ENCODE data around the gene FN1. TPM values are rescaled to one million over a fixed set of nuclear protein-coding genes. Genes with fewer than 3 reads are reported as not detected.

FN1 gene
- total and polyA plus RNA-seq, 11 donors, result 100 to 1,418 (median 343) TPM

DNA sequence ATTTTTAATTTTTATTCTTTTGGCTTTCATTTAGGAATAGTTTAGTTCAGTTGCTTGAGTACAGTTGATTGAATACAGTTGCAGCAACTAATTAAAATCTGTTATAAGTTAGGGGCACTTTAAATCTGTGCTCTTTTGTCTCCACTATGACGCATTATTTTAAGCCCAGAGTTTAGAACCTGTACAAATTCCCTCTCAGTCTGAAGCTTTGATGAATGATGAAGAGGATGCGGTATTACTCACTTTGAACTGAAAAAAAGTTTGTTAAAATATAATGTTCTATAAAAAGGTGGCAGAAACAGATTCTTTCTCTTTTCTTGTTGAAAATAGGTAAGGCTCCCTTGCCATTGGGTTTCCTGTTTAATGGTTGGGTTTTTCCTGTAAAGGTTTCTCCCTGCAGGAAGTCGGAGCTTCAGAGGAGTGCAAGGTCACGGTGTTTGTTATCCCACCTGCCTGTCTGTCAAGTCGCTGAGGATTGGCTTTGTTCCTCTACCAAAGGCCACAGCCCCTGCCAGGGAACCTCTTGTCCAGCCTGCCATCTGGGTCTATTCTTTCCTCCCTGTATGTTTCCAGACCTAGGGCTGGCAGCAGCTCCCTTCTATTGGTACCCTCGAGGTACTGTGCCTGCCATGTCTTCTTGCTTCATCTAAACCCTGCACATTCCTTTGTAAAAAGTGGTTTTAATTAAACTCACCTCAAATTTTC, 43.8 kb upstream of the FN1 start:
- Histone ChIP-seq H3K4me1 (no peaks in the 10 kb centered on the region), H3K27me3 (no peaks in the 10 kb centered on the region), H3K9me3 (no peaks in the 10 kb centered on the region), H3K36me3 (no peaks in the 10 kb centered on the region), H3K4me3 (no peak overlapping the region), H3K27ac (no peak overlapping the region)
- ATAC-seq (no peak), DNase-seq (no peak)
- 71 to 75% (median 72%) methylated on average over 6 of the region's 6 CpGs for WGBS, 4 donors
- no peak for TF ChIP-seq POLR2A (IDR thresholded peaks at IDR 0.05)
- TF ChIP-seq, protein P1, sequence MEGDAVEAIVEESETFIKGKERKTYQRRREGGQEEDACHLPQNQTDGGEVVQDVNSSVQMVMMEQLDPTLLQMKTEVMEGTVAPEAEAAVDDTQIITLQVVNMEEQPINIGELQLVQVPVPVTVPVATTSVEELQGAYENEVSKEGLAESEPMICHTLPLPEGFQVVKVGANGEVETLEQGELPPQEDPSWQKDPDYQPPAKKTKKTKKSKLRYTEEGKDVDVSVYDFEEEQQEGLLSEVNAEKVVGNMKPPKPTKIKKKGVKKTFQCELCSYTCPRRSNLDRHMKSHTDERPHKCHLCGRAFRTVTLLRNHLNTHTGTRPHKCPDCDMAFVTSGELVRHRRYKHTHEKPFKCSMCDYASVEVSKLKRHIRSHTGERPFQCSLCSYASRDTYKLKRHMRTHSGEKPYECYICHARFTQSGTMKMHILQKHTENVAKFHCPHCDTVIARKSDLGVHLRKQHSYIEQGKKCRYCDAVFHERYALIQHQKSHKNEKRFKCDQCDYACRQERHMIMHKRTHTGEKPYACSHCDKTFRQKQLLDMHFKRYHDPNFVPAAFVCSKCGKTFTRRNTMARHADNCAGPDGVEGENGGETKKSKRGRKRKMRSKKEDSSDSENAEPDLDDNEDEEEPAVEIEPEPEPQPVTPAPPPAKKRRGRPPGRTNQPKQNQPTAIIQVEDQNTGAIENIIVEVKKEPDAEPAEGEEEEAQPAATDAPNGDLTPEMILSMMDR (IDR thresholded peaks at IDR 0.05), result no peak
- intact Hi-C loops (cut with DNase I), result no loop called here

DNA sequence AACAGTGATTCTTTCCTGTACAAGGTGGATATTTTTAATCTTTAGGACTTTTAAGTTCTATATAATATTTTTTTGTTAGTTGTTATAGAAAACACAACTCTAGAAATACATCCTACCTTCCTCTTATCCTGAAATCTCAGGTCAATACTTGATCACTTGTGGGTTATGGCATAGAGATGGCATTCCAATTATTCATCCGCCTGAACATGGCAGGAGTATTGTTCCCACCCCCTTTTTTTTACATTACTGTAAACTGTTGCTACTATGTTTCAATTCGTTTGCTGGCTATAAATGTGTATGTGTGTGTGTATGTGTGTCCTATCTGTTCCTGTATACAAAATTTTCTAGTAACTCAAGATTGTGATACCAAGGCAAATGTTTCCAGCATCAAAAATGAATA, 43.3 kb upstream of the FN1 start:
- Histone ChIP-seq H3K27me3 (no peaks in the 10 kb centered on the region), H3K9me3 (no peaks in the 10 kb centered on the region), H3K4me1 (no peaks in the 10 kb centered on the region), H3K4me3 (no peak overlapping the region), H3K36me3 (no peaks in the 10 kb centered on the region), H3K27ac (no peak overlapping the region)
- DNase-seq (no peak), ATAC-seq (no peak)
- 88 to 93% (median 90%) methylated on average over 2 of the region's 2 CpGs for WGBS, 4 donors
- TF ChIP-seq POLR2A (IDR thresholded peaks at IDR 0.05), result no peak
- TF ChIP-seq, protein P1 (IDR thresholded peaks at IDR 0.05), result no peak
- intact Hi-C loops (cut with DNase I), result no loop called here

DNA sequence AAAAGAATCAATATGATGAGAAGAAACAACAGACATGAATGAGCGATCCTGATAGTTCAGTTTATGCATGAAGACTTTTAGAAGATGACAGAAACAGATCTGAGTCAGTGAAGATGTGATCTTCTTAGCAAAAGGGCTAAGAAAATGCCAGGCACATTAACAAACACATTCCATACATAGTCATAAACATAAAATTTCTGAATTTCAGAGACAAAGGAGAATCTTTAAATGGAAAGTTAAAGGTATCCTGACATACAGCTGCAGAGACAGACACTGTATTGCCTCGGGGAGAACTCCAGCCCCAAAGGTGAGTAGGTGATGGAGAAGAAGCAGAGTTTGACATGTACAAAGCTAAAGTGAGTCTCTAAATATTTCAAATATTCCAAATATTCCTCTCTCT, 40.6 kb upstream of the FN1 start:
- Histone ChIP-seq H3K27me3 (no peaks in the 10 kb centered on the region), H3K9me3 (no peaks in the 10 kb centered on the region), H3K36me3 (no peaks in the 10 kb centered on the region), H3K4me1 (no peaks in the 10 kb centered on the region), H3K27ac (no peak overlapping the region), H3K4me3 (no peak overlapping the region)
- ATAC-seq, result no peak
- intact Hi-C loops (cut with DNase I), result no loop called here
- no peak for DNase-seq
- TF ChIP-seq, protein P1 (IDR thresholded peaks at IDR 0.05), result no peak
- 73 to 83% (median 77%) methylated on average over 2 of the region's 2 CpGs for WGBS, 4 donors

DNA sequence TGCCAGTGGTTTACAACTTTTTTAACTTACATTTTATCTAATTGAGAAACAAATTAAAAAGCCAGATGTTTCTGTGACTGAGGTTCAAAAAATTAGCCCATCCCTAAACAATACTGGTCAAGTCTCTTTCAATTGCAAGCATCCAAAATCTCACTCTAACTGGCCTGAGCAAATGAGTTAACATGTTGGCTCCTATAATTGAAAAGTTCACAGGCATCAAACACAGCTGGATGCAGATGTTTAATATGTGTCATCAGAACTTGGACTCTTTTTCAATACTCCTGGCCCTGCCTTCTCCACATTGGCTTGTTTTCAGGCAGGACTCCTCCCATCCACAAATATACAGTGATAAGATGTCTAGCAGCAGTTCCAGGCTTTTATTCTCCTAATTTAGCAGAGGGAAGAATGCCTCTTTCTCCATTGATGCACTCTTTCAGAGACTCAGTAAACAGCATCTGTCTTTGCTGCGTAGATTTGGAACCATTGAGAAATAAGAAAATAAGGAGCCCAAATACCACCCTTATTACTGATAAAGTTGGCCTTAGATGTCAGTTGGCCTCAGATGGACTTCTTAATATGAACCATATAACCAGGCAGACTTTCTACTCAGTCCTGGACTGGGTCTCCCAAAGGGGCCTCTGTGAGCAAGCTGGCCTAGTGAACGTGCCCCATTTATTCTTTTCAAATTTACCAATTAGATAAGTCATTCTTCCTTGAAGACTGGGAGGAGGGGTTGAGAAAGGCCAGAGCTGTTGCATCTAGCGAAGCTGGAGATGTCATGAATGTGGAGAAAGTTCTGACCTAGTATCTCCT, 30.4 kb upstream of the FN1 start:
- ATAC-seq (peak; percentile 60 to 91 (median 89)), DNase-seq (peak in 4 of 5 donors; percentile 18 to 54 (median 42))
- WGBS, 4 donors, result 61 to 84% (median 74%) methylated on average over 3 of the region's 3 CpGs
- H3K36me3 ChIP-seq, result no peaks in the 10 kb centered on the region
- H3K27me3 ChIP-seq, result no peaks in the 10 kb centered on the region
- intact Hi-C loops (cut with DNase I), result loop anchor here in 2 of 10 donors (10.0 kb wide), 3 partner anchors 68 to 248 kb away; no protein-coding TSS in a partner anchor
- no peak overlapping the region for H3K4me3 ChIP-seq
- H3K27ac ChIP-seq, result peak overlapping the region in 11 of 12 donors; percentile 5 to 66 (median 33)
- H3K4me1 ChIP-seq, result peaks cover 0 to 18% (median 0%) of the 10 kb centered on the region in 12 donors
- TF ChIP-seq, protein P1 (IDR thresholded peaks at IDR 0.05), result no peak
- no peaks in the 10 kb centered on the region for H3K9me3 ChIP-seq
